ENCODE measurements around the gene DCAF4L1. TPM values are rescaled to one million over a fixed set of nuclear protein-coding genes. Genes with fewer than 3 reads are reported as not detected.
A peak's percentile ranks its signal among the peaks of the same experiment; 100 is the strongest.

The DCAF4L1 gene
- total RNA-seq, 1 donor from 2014 or later = 0.17 TPM

DNA sequence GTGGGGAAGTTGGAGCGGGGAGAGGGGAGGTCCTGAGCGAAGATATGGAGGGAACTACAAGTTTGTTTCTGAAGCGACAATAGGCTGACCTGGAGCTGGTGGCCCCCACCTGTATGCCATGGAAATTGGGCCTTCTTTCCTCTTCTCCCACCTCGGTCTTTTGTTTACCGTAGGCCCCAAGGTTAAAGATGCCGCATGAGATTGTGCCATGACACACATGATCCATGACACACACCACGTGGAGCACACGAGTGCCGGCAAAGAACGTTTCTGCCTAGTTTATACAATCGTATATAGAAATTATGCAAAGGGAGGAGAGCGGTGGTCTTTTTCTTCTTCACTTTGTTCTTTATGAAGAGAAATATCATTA is 45.9 kb upstream of the DCAF4L1 start:
- H3K4me3 Mint-ChIP-seq = peak overlapping the region; percentile 98
- no peaks in the 10 kb centered on the region for H3K9me3 Mint-ChIP-seq
- H3K27me3 Mint-ChIP-seq = peaks cover 4% of the 10 kb centered on the region
- peaks cover 21% of the 10 kb centered on the region for H3K36me3 Mint-ChIP-seq
- peaks cover 21% of the 10 kb centered on the region for H3K4me1 Mint-ChIP-seq (ENCODE audit: unreplicated experiment)
- DNase-seq (ENCODE audit: extremely low spot score, unreplicated experiment) = no peak
- peak overlapping the region; percentile 97 for H3K27ac Mint-ChIP-seq
- TF ChIP-seq, protein P1, sequence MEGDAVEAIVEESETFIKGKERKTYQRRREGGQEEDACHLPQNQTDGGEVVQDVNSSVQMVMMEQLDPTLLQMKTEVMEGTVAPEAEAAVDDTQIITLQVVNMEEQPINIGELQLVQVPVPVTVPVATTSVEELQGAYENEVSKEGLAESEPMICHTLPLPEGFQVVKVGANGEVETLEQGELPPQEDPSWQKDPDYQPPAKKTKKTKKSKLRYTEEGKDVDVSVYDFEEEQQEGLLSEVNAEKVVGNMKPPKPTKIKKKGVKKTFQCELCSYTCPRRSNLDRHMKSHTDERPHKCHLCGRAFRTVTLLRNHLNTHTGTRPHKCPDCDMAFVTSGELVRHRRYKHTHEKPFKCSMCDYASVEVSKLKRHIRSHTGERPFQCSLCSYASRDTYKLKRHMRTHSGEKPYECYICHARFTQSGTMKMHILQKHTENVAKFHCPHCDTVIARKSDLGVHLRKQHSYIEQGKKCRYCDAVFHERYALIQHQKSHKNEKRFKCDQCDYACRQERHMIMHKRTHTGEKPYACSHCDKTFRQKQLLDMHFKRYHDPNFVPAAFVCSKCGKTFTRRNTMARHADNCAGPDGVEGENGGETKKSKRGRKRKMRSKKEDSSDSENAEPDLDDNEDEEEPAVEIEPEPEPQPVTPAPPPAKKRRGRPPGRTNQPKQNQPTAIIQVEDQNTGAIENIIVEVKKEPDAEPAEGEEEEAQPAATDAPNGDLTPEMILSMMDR (conservative IDR thresholded peaks at IDR 0.05) = no peak

DNA sequence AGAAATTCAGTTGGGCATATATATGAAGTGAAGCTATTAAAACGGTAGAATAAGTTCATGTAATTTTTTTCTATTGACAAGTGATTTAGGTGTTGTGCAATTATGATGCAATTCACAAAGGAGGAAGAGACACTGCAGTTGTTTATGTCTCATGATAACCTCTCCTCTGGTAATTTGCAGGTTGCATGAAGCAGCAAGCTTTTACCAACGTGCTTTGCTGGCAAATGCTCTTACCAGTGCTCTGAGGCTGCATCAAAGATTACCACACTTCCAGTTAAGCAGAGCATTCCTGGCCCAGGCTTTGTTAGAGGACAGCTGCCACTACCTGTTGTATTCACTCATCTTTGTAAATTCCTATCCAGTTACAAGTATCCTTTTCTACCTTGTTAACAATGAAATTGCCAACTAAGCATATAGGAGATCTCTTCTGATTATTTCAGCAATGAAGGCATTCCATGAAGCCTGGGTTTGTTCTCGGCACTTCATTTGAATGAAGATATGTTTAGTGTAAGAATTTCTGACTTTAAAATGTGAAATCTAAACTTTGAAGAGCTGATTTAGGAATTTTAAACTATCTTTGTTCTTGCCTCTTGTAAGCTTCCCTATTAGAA is 42.4 kb upstream of the DCAF4L1 start:
- TF ChIP-seq, protein P1 (conservative IDR thresholded peaks at IDR 0.05) = no peak
- Mint-ChIP-seq H3K27ac (no peak overlapping the region), H3K27me3 (no peaks in the 10 kb centered on the region), H3K36me3 (peaks cover 28% of the 10 kb centered on the region), H3K9me3 (no peaks in the 10 kb centered on the region), H3K4me1 (ENCODE audit: unreplicated experiment) (peaks cover 21% of the 10 kb centered on the region), H3K4me3 (no peak overlapping the region)
- DNase-seq (ENCODE audit: extremely low spot score, unreplicated experiment) = no peak

DNA sequence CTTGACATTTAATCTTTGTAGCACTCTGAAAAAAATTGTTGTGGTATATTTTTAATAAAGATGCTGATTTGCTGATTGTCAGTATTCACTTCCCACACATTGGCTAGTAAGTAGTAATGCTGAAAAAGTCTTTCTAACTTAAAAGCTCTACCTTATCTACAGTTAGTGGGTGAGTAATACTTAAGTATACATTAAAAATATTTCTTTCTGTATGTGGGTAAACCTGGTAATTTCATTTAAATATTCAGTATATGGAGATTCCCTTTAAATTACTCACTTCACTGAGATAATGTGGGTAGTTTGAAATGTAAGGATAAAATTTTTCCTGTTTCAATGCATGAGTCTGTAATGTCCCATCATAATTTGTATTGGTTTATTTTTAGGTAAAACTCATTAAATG is 40.7 kb upstream of the DCAF4L1 start:
- no peaks in the 10 kb centered on the region for H3K9me3 Mint-ChIP-seq
- peaks cover 9% of the 10 kb centered on the region for H3K4me1 Mint-ChIP-seq (ENCODE audit: unreplicated experiment)
- TF ChIP-seq, protein P1 (conservative IDR thresholded peaks at IDR 0.05) = no peak
- no peak overlapping the region for H3K27ac Mint-ChIP-seq
- H3K36me3 Mint-ChIP-seq = peaks cover 28% of the 10 kb centered on the region
- no peak for DNase-seq (ENCODE audit: extremely low spot score, unreplicated experiment)
- no peak overlapping the region for H3K4me3 Mint-ChIP-seq
- no peaks in the 10 kb centered on the region for H3K27me3 Mint-ChIP-seq

DNA sequence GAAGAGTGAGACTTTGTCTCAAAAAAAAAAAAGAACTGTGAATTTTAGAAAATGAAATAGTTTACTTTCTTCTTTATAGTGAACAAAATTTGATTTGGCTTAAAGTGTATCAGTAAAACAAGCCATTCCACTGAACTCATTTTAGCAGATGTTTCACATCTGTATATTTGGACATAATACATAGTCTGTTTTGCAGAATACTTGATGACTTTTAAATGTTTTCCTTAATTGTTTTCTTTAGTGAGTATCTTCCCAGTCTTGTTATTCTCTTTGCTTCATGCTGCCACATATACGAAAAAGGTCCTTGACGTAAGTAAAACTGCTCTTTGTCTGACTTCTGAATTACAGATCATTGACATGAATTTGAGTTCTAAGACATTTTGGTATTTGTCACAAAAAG is 38.0 kb upstream of the DCAF4L1 start:
- no peak for DNase-seq (ENCODE audit: extremely low spot score, unreplicated experiment)
- peaks cover 3% of the 10 kb centered on the region for H3K4me1 Mint-ChIP-seq (ENCODE audit: unreplicated experiment)
- TF ChIP-seq, protein P1 (conservative IDR thresholded peaks at IDR 0.05) = no peak

DNA sequence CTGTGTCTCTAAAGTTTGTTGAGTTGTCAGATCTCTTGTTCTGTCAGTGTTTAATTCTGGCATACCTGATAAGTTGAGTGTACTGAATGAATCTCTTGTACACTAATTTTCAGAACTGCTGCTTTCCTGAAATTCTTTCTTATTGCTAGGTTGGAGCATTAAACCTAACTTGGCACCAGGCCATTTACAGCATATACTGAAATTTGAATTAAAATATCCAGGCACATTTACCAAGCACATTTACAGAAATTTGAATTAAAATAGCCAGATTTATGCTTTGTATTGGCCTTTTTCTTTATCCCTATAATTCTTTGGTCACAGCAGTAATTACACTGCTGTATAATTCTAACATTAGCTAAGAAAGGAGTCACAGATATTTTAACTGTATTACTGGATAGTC is 37.5 kb upstream of the DCAF4L1 start:
- Mint-ChIP-seq H3K27ac (no peak overlapping the region), H3K27me3 (no peaks in the 10 kb centered on the region), H3K9me3 (no peaks in the 10 kb centered on the region), H3K36me3 (peaks cover 21% of the 10 kb centered on the region), H3K4me1 (ENCODE audit: unreplicated experiment) (no peaks in the 10 kb centered on the region), H3K4me3 (no peak overlapping the region)
- DNase-seq (ENCODE audit: extremely low spot score, unreplicated experiment) = no peak
- TF ChIP-seq, protein P1 (conservative IDR thresholded peaks at IDR 0.05) = no peak

More for the DNA sequence above, 38.0 kb upstream of the DCAF4L1 start:
- H3K27me3 Mint-ChIP-seq = no peaks in the 10 kb centered on the region
- no peak overlapping the region for H3K4me3 Mint-ChIP-seq
- H3K27ac Mint-ChIP-seq = no peak overlapping the region
- H3K9me3 Mint-ChIP-seq = no peaks in the 10 kb centered on the region
- peaks cover 24% of the 10 kb centered on the region for H3K36me3 Mint-ChIP-seq

DNA sequence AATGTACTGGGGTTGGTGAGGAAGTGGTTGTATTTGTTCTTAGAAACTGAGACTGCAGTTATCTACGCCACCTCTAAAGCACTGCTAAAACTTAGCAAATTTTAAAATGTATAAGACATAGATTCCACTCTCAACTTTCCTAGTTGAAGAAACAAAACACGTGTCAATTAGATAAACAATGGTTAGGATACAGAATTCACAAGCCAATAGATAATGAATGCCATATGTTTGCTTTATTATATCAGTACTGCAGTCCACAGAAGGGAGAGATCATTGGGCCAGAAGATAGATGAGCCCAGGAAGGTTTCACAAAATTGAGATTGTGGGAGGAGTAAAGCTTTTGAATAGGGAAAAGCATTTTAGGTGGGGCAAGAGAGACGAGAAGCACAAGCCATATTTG is 32.0 kb upstream of the DCAF4L1 start:
- no peaks in the 10 kb centered on the region for H3K9me3 Mint-ChIP-seq
- peaks cover 32% of the 10 kb centered on the region for H3K36me3 Mint-ChIP-seq
- no peak overlapping the region for H3K4me3 Mint-ChIP-seq
- H3K27me3 Mint-ChIP-seq = no peaks in the 10 kb centered on the region
- no peak overlapping the region for H3K27ac Mint-ChIP-seq
- TF ChIP-seq, protein P1 (conservative IDR thresholded peaks at IDR 0.05) = no peak
- H3K4me1 Mint-ChIP-seq (ENCODE audit: unreplicated experiment) = no peaks in the 10 kb centered on the region
- no peak for DNase-seq (ENCODE audit: extremely low spot score, unreplicated experiment)

All from type B pancreatic cell (in vitro differentiated cells).